ENCODE data around the gene JAML. TPM values are rescaled to one million over a fixed set of nuclear protein-coding genes. Genes with fewer than 3 reads are reported as not detected.

Gene JAML
- total RNA-seq, 4 donors from 2014 or later = 0.92 to 8.9 (median 1.2) TPM

DNA sequence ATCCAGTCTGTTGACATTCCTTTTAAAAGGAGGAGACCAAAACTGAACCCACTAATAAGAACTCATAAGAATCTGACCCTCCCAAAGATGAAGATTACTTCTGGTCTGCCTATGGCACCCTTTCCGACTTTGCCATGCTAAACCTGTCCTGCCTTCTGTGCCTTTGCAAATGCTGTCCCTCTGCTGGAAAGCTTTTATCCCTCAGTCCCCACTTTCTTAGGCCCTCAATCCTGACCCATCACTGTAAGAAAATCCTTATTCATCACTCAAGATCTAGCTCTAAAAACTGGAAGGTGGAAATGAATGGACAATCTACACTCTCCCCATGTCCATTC is 16.9 kb upstream of the JAML start:
- no peaks in the 10 kb centered on the region for H3K9me3 ChIP-seq
- H3K27ac ChIP-seq (replicated peaks in 1 of 4) = peak overlapping the region; percentile 20 to 69 (median 54)
- DNase-seq (ENCODE audit: extremely low spot score) = no peak
- intact Hi-C loops (cut with DNase I) = no loop called here
- no peak overlapping the region for H3K4me3 ChIP-seq
- WGBS = 79% methylated on average over 1 of the region's 1 CpG
- H3K4me1 ChIP-seq = peaks cover 11 to 20% (median 17%) of the 10 kb centered on the region in 4 donors
- H3K27me3 ChIP-seq = no peaks in the 10 kb centered on the region
- TF ChIP-seq POLR2A (IDR thresholded peaks at IDR 0.05; ENCODE audit: low read depth) (no peak), EP300 (IDR thresholded peaks at IDR 0.05) (no peak), POLR2AphosphoS5 (IDR thresholded peaks at IDR 0.05) (no peak)
- TF ChIP-seq, protein P1, sequence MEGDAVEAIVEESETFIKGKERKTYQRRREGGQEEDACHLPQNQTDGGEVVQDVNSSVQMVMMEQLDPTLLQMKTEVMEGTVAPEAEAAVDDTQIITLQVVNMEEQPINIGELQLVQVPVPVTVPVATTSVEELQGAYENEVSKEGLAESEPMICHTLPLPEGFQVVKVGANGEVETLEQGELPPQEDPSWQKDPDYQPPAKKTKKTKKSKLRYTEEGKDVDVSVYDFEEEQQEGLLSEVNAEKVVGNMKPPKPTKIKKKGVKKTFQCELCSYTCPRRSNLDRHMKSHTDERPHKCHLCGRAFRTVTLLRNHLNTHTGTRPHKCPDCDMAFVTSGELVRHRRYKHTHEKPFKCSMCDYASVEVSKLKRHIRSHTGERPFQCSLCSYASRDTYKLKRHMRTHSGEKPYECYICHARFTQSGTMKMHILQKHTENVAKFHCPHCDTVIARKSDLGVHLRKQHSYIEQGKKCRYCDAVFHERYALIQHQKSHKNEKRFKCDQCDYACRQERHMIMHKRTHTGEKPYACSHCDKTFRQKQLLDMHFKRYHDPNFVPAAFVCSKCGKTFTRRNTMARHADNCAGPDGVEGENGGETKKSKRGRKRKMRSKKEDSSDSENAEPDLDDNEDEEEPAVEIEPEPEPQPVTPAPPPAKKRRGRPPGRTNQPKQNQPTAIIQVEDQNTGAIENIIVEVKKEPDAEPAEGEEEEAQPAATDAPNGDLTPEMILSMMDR (IDR thresholded peaks at IDR 0.05) = no peak
- H3K36me3 ChIP-seq = no peaks in the 10 kb centered on the region

DNA sequence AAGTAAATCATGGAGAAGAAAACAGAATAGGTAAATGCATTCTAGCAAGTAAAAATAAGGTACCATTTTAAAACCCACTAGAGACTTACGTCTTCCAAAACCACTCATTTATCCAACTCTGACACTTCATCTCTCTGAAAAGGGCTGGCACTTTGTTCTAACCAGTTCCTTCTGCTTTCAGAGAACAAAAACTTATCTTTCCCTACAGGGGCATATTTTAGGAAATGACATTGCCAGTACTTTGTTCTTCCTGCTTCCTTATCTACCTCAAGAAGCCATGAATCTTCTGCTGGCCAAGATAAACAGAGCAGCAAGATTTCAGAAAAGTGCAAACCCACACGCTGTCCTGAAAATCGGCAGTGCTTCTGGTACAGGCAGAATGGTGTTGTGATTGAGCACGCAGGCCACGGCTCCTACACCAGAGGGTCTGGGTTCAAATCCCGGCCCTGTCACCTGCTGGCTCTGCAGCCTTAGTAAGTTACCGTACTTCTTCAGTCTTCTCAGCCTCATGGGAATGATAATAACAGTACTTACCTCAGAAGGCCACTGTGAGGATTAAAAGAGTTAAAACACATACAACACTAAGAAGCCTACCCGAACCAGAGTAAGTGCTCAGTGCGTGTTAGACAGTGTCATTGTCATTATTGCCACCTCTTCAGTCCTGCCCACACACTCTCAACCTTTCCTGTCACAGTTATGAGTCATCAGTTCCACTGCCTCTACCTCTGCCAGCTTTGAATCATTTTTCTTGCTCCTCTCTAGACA is 16.4 kb upstream of the JAML start:
- 57% methylated on average over 9 of the region's 9 CpGs for WGBS
- intact Hi-C loops (cut with DNase I) = no loop called here
- H3K27ac ChIP-seq (replicated peaks in 1 of 4) = peak overlapping the region; percentile 11 to 70 (median 61)

DNA sequence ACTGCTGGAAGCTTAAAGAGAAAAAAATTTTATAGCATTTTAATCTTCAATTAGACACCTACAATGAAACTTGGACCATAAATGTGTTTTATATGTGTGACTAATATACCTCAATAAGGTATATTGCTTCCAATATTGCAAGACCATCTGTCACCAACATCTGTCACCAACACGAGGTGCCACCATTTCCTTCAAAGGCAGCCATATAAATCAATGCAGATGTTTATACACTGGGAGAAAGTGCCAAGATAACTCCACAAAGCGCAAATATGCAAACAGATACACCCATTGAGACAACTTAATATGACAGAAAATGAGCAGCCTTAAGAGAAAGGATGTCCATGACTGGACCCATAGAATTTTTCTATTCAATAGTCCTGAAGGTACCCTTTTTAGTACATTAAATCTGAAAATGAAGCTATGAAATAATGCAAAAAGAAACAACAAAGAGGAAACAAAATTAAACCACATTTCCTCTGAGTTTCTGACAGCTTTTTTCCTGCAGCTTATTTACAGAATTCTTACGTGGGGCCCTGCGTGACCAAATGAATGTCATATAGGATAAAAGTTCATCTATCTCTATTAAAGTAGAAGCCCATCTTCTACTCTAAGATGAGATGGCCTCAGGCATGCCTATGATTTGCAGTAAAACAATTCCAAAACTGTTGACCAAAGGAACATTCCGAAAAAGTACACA is 14.8 kb upstream of the JAML start:
- TF ChIP-seq POLR2A (IDR thresholded peaks at IDR 0.05; ENCODE audit: low read depth) (no peak), EP300 (IDR thresholded peaks at IDR 0.05) (no peak), POLR2AphosphoS5 (IDR thresholded peaks at IDR 0.05) (no peak)
- TF ChIP-seq, protein P1 (IDR thresholded peaks at IDR 0.05) = no peak
- H3K27me3 ChIP-seq = no peaks in the 10 kb centered on the region
- 70% methylated on average over 5 of the region's 5 CpGs for WGBS
- H3K4me1 ChIP-seq = peaks cover 11 to 20% (median 17%) of the 10 kb centered on the region in 4 donors
- no peak overlapping the region for H3K4me3 ChIP-seq
- H3K36me3 ChIP-seq = no peaks in the 10 kb centered on the region
- intact Hi-C loops (cut with DNase I) = no loop called here
- H3K27ac ChIP-seq (replicated peaks in 1 of 4) = no peak overlapping the region
- no peaks in the 10 kb centered on the region for H3K9me3 ChIP-seq
- no peak for DNase-seq (ENCODE audit: extremely low spot score)

More for the DNA sequence above, 16.4 kb upstream of the JAML start:
- peak; percentile 4 to 62 for TF ChIP-seq POLR2AphosphoS5 (IDR thresholded peaks at IDR 0.05)
- TF ChIP-seq POLR2A (IDR thresholded peaks at IDR 0.05; ENCODE audit: low read depth) = no peak
- H3K27me3 ChIP-seq = no peaks in the 10 kb centered on the region
- H3K9me3 ChIP-seq = no peaks in the 10 kb centered on the region
- no peak overlapping the region for H3K4me3 ChIP-seq
- no peak for DNase-seq (ENCODE audit: extremely low spot score)
- H3K4me1 ChIP-seq = peaks cover 11 to 20% (median 17%) of the 10 kb centered on the region in 4 donors
- no peaks in the 10 kb centered on the region for H3K36me3 ChIP-seq

DNA sequence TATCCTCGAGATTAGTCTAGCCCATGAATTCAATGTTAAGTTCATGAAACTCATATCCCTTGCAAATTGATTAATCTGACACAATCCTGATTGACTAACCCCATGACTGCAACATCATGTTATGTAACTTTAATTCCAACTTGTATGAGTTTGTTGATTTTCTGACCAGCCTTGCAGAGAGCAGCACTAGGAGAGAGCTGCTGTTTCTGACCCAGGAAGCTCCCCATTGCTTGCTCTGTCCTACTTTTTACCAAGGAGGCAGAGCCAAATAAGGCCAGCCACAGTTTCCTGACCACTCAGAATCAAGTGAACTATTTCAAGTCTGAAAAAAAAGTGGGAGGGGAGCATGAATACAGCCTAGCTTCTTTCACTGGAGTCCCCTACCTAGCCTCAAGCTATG is 14.1 kb upstream of the JAML start:
- Histone ChIP-seq H3K4me1 (peaks cover 11 to 20% (median 17%) of the 10 kb centered on the region in 4 donors), H3K27ac (replicated peaks in 1 of 4) (no peak overlapping the region), H3K9me3 (no peaks in the 10 kb centered on the region), H3K27me3 (no peaks in the 10 kb centered on the region), H3K36me3 (no peaks in the 10 kb centered on the region), H3K4me3 (no peak overlapping the region)
- TF ChIP-seq POLR2AphosphoS5 (IDR thresholded peaks at IDR 0.05) = no peak
- TF ChIP-seq, protein P1 (IDR thresholded peaks at IDR 0.05) = no peak
- TF ChIP-seq EP300 (IDR thresholded peaks at IDR 0.05) = no peak
- TF ChIP-seq POLR2A (IDR thresholded peaks at IDR 0.05; ENCODE audit: low read depth) = no peak
- intact Hi-C loops (cut with DNase I) = no loop called here
- WGBS = 100% methylated on average over 1 of the region's 1 CpG
- DNase-seq (ENCODE audit: extremely low spot score) = no peak

DNA sequence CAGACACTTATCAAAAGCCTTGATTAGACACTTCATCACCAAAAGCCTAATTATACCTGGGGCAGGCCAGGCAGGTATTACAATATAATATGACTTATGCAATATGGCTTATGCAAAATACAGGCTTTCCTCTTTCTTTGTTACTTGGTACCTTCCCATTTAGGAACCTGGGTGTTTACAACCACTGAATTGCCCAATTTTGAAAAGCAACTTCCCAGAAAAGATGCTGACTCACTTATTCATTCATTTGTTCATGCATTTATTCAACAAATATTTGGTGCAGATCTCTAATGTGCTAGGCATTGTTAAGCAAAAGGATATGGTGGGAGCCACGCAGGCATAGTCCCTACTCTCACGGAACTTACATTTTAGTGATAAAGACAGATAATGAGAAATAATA is 13.6 kb upstream of the JAML start:
- Histone ChIP-seq H3K27me3 (no peaks in the 10 kb centered on the region), H3K9me3 (no peaks in the 10 kb centered on the region), H3K36me3 (no peaks in the 10 kb centered on the region), H3K4me1 (peaks cover 11 to 20% (median 17%) of the 10 kb centered on the region in 4 donors), H3K27ac (replicated peaks in 1 of 4) (no peak overlapping the region), H3K4me3 (no peak overlapping the region)
- no peak for TF ChIP-seq POLR2AphosphoS5 (IDR thresholded peaks at IDR 0.05)
- no peak for TF ChIP-seq POLR2A (IDR thresholded peaks at IDR 0.05; ENCODE audit: low read depth)
- TF ChIP-seq EP300 (IDR thresholded peaks at IDR 0.05) = no peak
- TF ChIP-seq, protein P1 (IDR thresholded peaks at IDR 0.05) = no peak
- intact Hi-C loops (cut with DNase I) = no loop called here
- WGBS = 82% methylated on average over 2 of the region's 2 CpGs
- no peak for DNase-seq (ENCODE audit: extremely low spot score)

All from esophagus muscularis mucosa (tissue), 4 donors.